ENCODE results near the gene ICAM2.

DNA sequence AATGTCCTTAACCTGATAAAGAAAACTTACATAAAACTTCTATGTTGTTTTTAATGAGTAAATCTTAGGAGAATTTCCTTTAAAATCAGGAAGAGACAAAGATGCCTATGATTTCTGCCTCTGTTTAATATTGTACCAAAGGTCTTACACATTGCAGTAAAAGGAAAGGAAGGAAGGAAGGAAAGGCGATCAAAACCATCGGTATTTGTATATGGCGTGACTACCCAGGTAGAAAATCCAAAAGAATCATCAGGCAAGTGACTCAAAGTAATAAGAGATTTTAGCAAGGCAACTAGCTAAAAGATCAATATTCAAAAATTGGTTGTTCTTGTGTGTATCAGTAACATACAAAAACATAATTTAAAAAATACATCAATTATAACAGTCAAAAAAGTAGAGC is 3.5 kb downstream of the ICAM2 start:
- TF ChIP-seq, protein P1, sequence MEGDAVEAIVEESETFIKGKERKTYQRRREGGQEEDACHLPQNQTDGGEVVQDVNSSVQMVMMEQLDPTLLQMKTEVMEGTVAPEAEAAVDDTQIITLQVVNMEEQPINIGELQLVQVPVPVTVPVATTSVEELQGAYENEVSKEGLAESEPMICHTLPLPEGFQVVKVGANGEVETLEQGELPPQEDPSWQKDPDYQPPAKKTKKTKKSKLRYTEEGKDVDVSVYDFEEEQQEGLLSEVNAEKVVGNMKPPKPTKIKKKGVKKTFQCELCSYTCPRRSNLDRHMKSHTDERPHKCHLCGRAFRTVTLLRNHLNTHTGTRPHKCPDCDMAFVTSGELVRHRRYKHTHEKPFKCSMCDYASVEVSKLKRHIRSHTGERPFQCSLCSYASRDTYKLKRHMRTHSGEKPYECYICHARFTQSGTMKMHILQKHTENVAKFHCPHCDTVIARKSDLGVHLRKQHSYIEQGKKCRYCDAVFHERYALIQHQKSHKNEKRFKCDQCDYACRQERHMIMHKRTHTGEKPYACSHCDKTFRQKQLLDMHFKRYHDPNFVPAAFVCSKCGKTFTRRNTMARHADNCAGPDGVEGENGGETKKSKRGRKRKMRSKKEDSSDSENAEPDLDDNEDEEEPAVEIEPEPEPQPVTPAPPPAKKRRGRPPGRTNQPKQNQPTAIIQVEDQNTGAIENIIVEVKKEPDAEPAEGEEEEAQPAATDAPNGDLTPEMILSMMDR (IDR thresholded peaks at IDR 0.05 in 4 of 5, conservative IDR thresholded peaks at IDR 0.05 in 1 of 5): no peak
- no peak for TF ChIP-seq POLR2A (IDR thresholded peaks at IDR 0.05)
